Measurements from ENCODE around the gene HEXIM2.

Gene HEXIM2

DNA sequence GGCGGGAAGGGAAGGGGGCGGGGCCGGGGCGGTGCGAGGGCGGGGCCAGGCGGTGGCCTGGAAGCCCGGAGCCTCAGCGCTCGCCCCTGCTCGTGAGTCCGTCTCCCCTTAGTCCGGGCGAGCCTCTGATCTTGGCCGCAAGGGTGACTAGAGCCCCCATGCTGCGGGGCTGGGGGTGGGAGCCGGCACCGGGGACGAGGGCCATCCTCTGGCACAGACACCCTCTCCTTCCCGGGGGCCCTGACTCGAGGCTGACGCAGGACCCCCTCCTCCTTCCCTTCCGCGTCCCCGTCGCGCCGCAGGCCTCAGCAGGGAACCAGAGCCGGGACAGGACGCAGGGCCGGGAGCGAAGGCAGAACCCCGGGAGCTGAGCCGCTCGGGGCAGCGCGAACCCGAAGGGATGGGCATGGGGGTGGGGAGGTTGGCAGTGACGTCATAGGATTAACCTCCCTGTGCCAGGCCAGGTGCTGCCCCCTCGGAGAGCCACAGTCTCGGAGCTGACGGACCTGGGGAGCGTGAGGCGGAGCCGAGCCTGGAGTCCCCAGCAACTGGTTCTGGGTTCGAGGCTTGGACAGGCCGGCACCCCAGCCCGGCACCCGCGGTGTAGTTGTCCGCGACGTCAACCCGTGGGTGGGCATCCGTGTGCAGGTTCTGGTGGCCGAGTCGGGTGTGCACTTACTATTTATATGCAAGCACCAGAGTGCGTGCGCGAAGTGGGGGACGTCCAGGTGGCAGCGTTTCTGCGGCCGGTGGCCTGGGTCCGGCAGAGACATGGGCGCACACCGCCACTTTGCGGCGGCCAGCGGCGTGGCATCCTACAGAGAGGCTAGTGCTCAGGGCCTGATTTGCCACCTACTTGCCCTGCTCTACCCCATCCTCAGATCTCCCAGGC lies 28.9 kb upstream of the HEXIM2 start:
- peak; percentile 93 for DNase-seq
- peak overlapping the region; percentile 72 for H3K27ac ChIP-seq
- TF ChIP-seq, protein P1, sequence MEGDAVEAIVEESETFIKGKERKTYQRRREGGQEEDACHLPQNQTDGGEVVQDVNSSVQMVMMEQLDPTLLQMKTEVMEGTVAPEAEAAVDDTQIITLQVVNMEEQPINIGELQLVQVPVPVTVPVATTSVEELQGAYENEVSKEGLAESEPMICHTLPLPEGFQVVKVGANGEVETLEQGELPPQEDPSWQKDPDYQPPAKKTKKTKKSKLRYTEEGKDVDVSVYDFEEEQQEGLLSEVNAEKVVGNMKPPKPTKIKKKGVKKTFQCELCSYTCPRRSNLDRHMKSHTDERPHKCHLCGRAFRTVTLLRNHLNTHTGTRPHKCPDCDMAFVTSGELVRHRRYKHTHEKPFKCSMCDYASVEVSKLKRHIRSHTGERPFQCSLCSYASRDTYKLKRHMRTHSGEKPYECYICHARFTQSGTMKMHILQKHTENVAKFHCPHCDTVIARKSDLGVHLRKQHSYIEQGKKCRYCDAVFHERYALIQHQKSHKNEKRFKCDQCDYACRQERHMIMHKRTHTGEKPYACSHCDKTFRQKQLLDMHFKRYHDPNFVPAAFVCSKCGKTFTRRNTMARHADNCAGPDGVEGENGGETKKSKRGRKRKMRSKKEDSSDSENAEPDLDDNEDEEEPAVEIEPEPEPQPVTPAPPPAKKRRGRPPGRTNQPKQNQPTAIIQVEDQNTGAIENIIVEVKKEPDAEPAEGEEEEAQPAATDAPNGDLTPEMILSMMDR (IDR thresholded peaks at IDR 0.05; ENCODE audit: low read depth, low read length): peak; percentile 99

DNA sequence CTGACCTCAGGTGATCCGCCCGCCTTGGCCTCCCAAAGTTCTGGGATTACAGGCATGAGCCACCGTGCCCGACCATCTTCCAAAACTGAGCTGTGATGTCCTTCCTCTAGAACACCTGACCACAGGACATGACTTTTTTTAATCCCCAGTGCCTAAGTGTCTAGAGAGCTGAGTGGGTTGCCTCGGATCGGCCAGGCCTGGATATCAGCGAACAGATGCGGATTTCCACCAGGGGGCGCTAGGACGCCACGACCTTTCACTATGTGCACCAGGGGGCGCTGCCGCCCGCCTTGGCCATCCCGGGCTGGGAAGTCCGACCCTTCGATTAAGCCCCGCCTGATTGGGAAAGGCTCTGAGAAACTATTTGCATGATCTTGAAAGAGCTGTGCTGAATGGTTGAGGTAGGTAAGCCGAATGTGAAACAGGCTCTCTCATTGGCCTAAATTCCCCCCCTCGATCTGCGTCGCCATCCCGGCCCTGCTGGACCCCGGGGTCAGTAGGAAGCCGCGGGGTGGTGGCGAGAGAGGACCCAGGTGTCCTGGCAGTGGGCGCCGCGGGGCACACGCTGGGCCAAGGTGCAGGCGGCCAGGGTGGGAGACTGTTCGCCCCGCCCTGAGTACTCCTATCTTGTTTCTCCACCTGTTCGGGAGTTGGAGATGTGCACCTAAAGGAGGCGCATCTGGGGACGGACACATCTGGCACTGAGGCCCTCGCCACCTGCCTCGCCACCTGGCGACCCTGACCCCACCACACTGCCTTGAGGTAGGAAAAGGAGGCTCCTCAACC lies 26.3 kb upstream of the HEXIM2 start, which contains the start of gene ACBD4:
ACBD4 (plus strand) TSS at position 496 of the 786 bp plus-strand sequence. CDS start 458 bp downstream, outside the sequence.
- Histone ChIP-seq H3K27ac (peak within 1 kb of the TSS; percentile 18; the same call in 1 of the 2 replicates), H3K27me3 (ENCODE audit: insufficient read depth, low read depth, severe bottlenecking) (no peaks in the 10 kb centered on the region), H3K36me3 (no peaks in the 10 kb centered on the region), H3K4me3 (ENCODE audit: low read depth, low read length) (peak within 1 kb of the TSS; percentile 56), H3K9me3 (ENCODE audit: severe bottlenecking) (no peaks in the 10 kb centered on the region)
- TF ChIP-seq, protein P1 (IDR thresholded peaks at IDR 0.05; ENCODE audit: low read depth, low read length): peak; percentile 100
- DNase-seq: peak; percentile 98

More for the DNA sequence above, 28.9 kb upstream of the HEXIM2 start:
- H3K4me3 ChIP-seq (ENCODE audit: low read depth, low read length): peak overlapping the region; percentile 66
- no peaks in the 10 kb centered on the region for H3K36me3 ChIP-seq
- H3K9me3 ChIP-seq (ENCODE audit: severe bottlenecking): no peaks in the 10 kb centered on the region
- H3K27me3 ChIP-seq (ENCODE audit: insufficient read depth, low read depth, severe bottlenecking): no peaks in the 10 kb centered on the region

DNA sequence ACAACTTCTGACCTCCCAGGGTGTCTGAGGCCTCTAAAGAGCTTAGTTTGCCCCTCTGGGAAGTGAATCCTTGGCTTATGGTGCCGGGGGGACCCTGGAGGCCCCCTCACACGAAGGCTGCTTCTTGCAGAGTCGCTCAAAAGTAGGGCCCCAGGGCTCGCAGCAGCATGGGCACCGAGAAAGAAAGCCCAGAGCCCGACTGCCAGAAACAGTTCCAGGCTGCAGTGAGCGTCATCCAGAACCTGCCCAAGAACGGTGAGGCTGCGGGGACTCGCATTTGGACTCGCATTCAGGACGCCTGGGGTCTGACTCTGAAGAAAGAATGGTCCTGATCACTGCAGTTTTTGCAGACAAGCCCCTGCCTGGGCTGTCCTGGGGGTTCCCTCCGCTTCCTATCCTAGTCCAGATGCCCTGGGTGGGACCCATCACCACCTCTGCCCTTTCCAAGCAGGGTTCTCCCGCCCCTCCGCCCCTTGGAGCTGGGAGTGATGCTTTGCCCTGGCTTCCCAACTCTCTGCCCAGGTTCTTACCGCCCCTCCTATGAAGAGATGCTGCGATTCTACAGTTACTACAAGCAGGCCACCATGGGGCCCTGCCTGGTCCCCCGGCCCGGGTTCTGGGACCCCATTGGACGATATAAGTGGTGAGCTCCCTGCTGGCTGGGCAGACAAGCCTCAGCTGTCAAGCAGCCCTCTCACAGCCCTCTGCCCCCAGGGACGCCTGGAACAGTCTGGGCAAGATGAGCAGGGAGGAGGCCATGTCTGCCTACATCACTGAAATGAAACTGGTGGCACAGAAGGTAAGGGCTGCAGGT lies 25.5 kb upstream of the HEXIM2 start:
- DNase-seq: no peak
- peak overlapping the region; percentile 56 for H3K4me3 ChIP-seq (ENCODE audit: low read depth, low read length)
- no peaks in the 10 kb centered on the region for H3K27me3 ChIP-seq (ENCODE audit: insufficient read depth, low read depth, severe bottlenecking)
- H3K27ac ChIP-seq: peak overlapping the region; percentile 18; the same call in 1 of the 2 replicates
- no peaks in the 10 kb centered on the region for H3K36me3 ChIP-seq
- TF ChIP-seq, protein P1 (IDR thresholded peaks at IDR 0.05; ENCODE audit: low read depth, low read length): no peak
- H3K9me3 ChIP-seq (ENCODE audit: severe bottlenecking): no peaks in the 10 kb centered on the region

DNA sequence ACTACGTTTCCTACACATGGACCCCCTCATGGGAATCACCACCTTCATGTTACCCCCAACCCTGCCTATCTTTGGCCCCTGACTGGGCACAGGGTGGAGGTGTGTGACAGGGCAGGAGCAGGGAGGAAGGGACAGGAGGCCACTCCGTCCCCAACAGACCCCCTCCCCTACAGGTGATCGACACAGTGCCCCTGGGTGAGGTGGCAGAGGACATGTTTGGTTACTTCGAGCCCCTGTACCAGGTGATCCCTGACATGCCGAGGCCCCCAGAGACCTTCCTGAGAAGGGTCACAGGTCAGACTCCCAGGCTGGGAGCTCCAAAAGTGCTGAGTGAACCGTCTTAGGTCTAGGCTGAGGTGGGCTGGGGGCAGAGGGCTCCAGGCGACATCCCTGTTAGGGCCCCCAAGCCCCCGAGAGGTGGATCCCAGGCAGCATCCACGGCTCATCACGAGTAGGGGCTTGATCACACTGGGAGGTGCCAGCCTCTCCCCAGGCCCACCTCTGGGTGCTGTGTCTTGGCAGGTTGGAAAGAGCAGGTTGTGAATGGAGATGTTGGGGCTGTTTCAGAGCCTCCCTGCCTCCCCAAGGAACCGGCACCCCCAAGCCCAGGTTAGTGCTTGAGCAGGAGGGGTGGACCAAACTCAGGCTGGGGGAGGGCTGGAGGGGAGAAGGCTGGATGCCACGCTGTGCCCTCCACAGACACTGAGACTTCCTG lies 24.7 kb upstream of the HEXIM2 start:
- no peaks in the 10 kb centered on the region for H3K9me3 ChIP-seq (ENCODE audit: severe bottlenecking)
- no peaks in the 10 kb centered on the region for H3K36me3 ChIP-seq
- no peak overlapping the region for H3K27ac ChIP-seq
- TF ChIP-seq, protein P1 (IDR thresholded peaks at IDR 0.05; ENCODE audit: low read depth, low read length): no peak
- no peak for DNase-seq
- H3K4me3 ChIP-seq (ENCODE audit: low read depth, low read length): no peak overlapping the region
- no peaks in the 10 kb centered on the region for H3K27me3 ChIP-seq (ENCODE audit: insufficient read depth, low read depth, severe bottlenecking)
